CD4-positive, alpha-beta T cell treated with Interleukin-6 at 100 ng/mL for 8 hours (primary cell): ENCODE results near the gene COLEC12.

Experiments
- DNase-seq: peaks from one replicate; pipeline ENCODE4 v3.0.0-alpha.2; 2020; ENCODE audit warnings: mixed read lengths, low spot score

Gene COLEC12

GRCh38 chr18:360676-361075 lies 139.8 kb downstream of the COLEC12 start:
- no peak for DNase-seq

DNA sequence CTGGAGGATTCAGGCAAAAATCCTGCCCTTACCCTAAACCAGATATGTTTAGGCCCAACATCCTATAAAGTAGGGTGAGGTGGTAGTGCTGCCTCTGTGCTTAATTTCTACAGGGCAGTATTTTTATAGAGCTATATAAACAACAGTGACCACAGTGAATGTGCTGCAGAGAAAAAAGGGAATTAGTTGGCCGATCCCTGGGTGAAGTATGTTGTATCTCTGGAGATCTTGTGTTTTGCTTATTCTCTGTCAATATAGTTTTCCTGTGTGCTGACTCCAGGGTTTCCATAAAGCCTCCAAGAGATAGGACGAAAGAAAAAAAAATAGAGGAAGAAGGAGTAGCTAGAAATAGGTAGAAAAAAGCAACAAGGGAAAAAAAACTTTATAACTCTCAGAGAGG lies 143.7 kb downstream of the COLEC12 start:
- no peak for DNase-seq

DNA sequence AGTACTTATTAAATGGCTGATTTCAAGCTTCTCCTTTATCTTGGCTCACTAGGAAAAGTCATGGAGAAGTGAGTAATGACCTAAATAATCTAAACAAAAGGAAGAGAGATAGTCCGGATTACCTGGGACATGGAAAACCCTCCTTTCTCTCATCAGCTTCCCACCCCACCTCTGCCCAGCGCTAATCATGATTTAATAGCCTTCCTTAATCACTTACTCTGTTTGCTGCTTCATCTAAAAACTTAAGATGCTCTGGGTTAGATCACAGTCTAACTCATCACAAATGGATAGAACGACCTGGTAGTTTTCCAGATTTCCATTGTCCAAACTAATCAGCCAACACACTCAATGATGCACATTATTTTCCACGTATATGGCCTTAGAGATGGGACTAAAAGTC lies 144.8 kb downstream of the COLEC12 start:
- DNase-seq = no peak

DNA sequence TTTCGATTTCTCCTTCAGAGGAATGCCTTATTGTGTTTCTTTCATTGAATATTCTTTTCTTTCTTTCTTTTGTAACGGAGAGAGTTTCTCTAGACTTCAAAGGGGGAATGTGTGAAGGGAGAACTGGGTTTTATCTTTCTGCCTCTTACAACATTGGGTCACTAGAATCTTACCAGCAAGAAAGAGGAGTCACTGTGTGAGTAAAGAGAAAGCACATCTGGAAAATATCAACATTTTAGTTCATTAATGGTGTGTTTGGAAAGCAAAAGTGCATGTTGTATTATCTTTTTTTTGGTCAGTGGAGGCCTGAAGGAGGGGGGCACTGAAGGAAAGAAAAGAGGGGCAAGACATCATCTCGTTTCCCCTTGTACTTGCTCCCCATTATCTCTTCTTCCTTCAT lies 146.0 kb downstream of the COLEC12 start:
- no peak for DNase-seq

GRCh38 chr18:354003-354402 lies 146.5 kb downstream of the COLEC12 start:
- no peak for DNase-seq

DNA sequence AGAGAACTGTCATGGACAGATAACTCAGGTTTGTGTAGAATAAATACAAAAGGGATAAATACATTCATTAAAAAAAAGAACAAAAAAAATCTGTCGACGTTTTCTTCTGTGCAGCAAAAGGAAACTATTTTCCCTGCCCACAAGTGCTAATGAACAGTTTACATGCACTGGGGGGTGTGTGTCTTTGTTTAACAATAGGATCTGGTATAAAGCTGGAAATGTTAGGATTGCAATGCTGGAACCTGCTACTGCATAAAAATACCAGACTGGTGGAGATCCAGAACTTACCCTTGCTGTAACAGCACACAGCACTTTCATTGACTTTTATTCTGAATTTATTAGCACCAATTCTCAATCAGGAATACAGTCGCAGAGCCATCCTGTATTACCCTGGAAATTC lies 148.1 kb downstream of the COLEC12 start:
- no peak for DNase-seq

DNA sequence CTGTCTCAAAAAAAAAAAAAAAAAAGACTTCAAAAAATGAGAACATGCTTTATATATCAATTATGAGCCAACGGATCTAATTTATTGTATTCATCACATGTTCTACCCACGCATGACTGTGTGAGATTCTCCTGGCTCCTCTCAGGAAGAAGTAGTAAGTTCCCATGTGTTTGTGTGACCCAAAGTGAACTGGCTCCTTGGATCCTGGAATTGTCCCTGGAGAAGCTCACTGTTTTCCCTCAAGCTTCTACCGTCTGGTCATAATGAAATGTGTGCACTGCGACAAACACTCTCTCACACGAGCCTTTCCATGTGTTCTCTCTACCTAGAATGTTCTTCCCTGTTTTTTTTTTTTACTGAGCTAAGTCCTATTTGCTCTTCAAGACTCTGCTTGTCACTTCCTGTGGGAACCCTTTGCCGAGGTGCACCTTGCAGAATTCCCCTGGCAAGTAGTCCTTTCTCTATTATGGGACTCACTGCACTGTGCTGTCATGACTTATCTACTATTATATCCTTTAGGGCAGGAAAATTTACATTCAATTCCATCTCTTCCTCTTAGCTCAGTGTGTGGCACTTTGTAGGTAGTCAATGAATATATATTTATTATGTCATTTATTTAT lies 149.4 kb downstream of the COLEC12 start:
- DNase-seq = no peak

GRCh38 chr18:346600-346999 lies 153.9 kb downstream of the COLEC12 start:
- DNase-seq = no peak

- no peak for DNase-seq
Measured at GRCh38 chr18:341102-341501, 159.4 kb downstream of the COLEC12 start.

DNA sequence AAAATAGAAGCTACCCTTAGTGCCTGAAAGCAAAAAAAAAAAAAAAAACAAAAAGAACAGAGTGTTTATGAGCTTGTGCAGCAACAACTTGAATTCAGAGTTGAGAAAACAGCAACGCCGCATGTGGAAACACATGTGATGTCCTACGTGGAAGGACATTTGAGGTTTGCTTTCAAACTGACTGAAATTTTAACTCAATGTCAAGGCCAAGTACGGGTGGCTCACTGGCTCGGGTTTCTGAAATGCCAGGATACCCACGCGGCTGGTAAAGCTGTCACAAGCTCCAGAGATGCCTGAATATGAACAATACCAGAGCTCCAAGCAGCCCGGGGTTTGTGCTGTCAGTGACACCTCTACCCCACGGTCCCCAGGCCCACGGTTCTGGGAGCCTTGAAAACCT lies 160.5 kb downstream of the COLEC12 start:
- DNase-seq = no peak

- DNase-seq = no peak
Measured at GRCh38 chr18:339200-339599, 161.3 kb downstream of the COLEC12 start.

GRCh38 chr18:336713-337112 lies 163.8 kb downstream of the COLEC12 start:
- no peak for DNase-seq

DNA sequence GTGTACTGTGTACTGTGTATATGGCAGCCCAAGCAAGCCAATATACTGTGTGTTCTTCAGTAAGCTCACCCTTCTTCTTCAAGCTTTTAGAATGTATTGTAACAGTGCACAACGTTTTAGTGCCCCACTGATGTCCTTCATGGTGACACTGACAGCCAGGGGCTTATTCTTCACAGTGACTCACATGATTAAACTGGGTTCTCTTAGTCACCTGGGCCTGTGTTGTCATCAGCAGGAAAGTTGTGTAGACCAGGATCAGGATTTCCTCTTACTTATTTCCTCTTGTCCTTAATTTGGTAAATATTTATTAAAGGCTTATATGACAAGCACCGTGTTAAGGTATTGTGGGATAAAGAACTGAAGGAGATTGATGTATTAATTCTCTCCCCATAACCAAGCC lies 164.8 kb downstream of the COLEC12 start:
- DNase-seq = no peak

GRCh38 chr18:334575-335132 lies 165.8 kb downstream of the COLEC12 start:
- no peak for DNase-seq

- no peak for DNase-seq
Measured at GRCh38 chr18:332721-333510, 167.6 kb downstream of the COLEC12 start.

- no peak for DNase-seq
Measured at GRCh38 chr18:332007-332406, 168.5 kb downstream of the COLEC12 start.

- no peak for DNase-seq
Measured at GRCh38 chr18:331221-331821, 169.2 kb downstream of the COLEC12 start.

DNA sequence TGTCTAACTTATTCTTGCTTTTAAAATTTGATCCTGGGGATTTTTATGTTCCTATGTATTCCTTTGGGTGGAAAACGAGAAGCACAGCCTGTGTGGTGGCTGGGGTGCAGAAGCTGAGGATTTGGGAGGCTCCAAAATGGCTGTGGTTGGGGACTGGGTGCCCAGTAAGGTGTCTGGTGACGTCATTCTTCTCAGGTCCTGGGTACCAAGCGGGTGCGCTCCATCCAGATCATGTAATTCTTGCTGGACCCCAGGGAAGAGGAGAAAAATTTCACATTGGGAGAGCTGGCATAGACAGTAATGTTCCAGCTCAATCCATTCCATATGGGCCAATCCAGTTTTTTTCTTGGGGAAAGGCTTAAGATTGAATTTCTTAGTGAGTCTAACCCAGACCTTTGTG lies 171.6 kb downstream of the COLEC12 start:
- DNase-seq = no peak

- DNase-seq = no peak
Measured at GRCh38 chr18:326846-327245, 173.7 kb downstream of the COLEC12 start.

GRCh38 chr18:323253-323622 lies 177.3 kb downstream of the COLEC12 start:
- DNase-seq = no peak

GRCh38 chr18:321865-322467 lies 178.5 kb downstream of the COLEC12 start:
- no peak for DNase-seq

- no peak for DNase-seq
Measured at GRCh38 chr18:320155-320554, 180.3 kb downstream of the COLEC12 start.

- DNase-seq = no peak
Measured at GRCh38 chr18:319720-320119, 180.8 kb downstream of the COLEC12 start.
